Measurements from ENCODE around the gene LGALS16.
"Not testable (repeated sequence)": the region's sequence is repeated elsewhere in the genome, so short reads cannot be mapped to it uniquely, and the experiment has no call there.

Gene LGALS16

GRCh38 chr19:39660661-39661060 lies 4.9 kb downstream of the LGALS16 start:
- no peak overlapping the region for H3K9ac ChIP-seq (ENCODE audit: low read length)
- H3F3A ChIP-seq (ENCODE audit: insufficient read depth, low read length) = no peaks in the 10 kb centered on the region
- no peaks in the 10 kb centered on the region for H3K4me1 ChIP-seq (ENCODE audit: insufficient read depth, low read length, severe bottlenecking)
- TF ChIP-seq EZH2 (IDR thresholded peaks at IDR 0.05; ENCODE audit: borderline replicate concordance, low read length) (no peak), CTCF (IDR thresholded peaks at IDR 0.05; ENCODE audit: low read length) (no peak)
- no peaks in the 10 kb centered on the region for H3K36me3 ChIP-seq (ENCODE audit: insufficient read depth, low read length)
- H4K20me1 ChIP-seq (ENCODE audit: insufficient read depth, low read length) = no peaks in the 10 kb centered on the region
- no peak overlapping the region for H2AFZ ChIP-seq (ENCODE audit: low read length)
- H3K9me2 ChIP-seq (ENCODE audit: low read depth, low read length) = no peaks in the 10 kb centered on the region
- H3K9me3 ChIP-seq (ENCODE audit: low read length) = no peaks in the 10 kb centered on the region
- no peak overlapping the region for H3K4me2 ChIP-seq (ENCODE audit: low read length)
- H3K4me3 ChIP-seq (ENCODE audit: low read depth, low read length, poor library complexity, severe bottlenecking) = no peak overlapping the region
- H3K27ac ChIP-seq (ENCODE audit: low read depth, low read length, poor library complexity, severe bottlenecking) = no peak overlapping the region
- no peaks in the 10 kb centered on the region for H3K27me3 ChIP-seq (ENCODE audit: insufficient read depth, low read length)
- H3K79me2 ChIP-seq (ENCODE audit: insufficient read depth, low read length) = no peaks in the 10 kb centered on the region

- H3K4me3 ChIP-seq (ENCODE audit: low read depth, low read length, poor library complexity, severe bottlenecking) = no peak overlapping the region
- H3K9ac ChIP-seq (ENCODE audit: low read length) = no peak overlapping the region
- no peak overlapping the region for H2AFZ ChIP-seq (ENCODE audit: low read length)
- H3K9me3 ChIP-seq (ENCODE audit: low read length) = no peaks in the 10 kb centered on the region
- no peaks in the 10 kb centered on the region for H3K9me2 ChIP-seq (ENCODE audit: low read depth, low read length)
- H3K27me3 ChIP-seq (ENCODE audit: insufficient read depth, low read length) = no peaks in the 10 kb centered on the region
- H4K20me1 ChIP-seq (ENCODE audit: insufficient read depth, low read length) = no peaks in the 10 kb centered on the region
- H3K4me1 ChIP-seq (ENCODE audit: insufficient read depth, low read length, severe bottlenecking) = no peaks in the 10 kb centered on the region
- H3K79me2 ChIP-seq (ENCODE audit: insufficient read depth, low read length) = no peaks in the 10 kb centered on the region
- no peaks in the 10 kb centered on the region for H3F3A ChIP-seq (ENCODE audit: insufficient read depth, low read length)
- H3K4me2 ChIP-seq (ENCODE audit: low read length) = no peak overlapping the region
- no peaks in the 10 kb centered on the region for H3K36me3 ChIP-seq (ENCODE audit: insufficient read depth, low read length)
- TF ChIP-seq CTCF (IDR thresholded peaks at IDR 0.05; ENCODE audit: low read length) (no peak), EZH2 (IDR thresholded peaks at IDR 0.05; ENCODE audit: borderline replicate concordance, low read length) (no peak)
- no peak overlapping the region for H3K27ac ChIP-seq (ENCODE audit: low read depth, low read length, poor library complexity, severe bottlenecking)
Observed at GRCh38 chr19:39661565-39661964, 5.9 kb downstream of the LGALS16 start.

GRCh38 chr19:39669860-39670259 lies 14.1 kb downstream of the LGALS16 start:
- not testable (repeated sequence) for H3K9me2 ChIP-seq (ENCODE audit: low read depth, low read length); H3K79me2 ChIP-seq (ENCODE audit: insufficient read depth, low read length); H3K9me3 ChIP-seq (ENCODE audit: low read length); H3K4me1 ChIP-seq (ENCODE audit: insufficient read depth, low read length, severe bottlenecking); H3K4me3 ChIP-seq (ENCODE audit: low read depth, low read length, poor library complexity, severe bottlenecking); H3K4me2 ChIP-seq (ENCODE audit: low read length); H3K9ac ChIP-seq (ENCODE audit: low read length); H2AFZ ChIP-seq (ENCODE audit: low read length); H4K20me1 ChIP-seq (ENCODE audit: insufficient read depth, low read length); H3F3A ChIP-seq (ENCODE audit: insufficient read depth, low read length); H3K27ac ChIP-seq (ENCODE audit: low read depth, low read length, poor library complexity, severe bottlenecking); H3K36me3 ChIP-seq (ENCODE audit: insufficient read depth, low read length); H3K27me3 ChIP-seq (ENCODE audit: insufficient read depth, low read length)

- no peak for TF ChIP-seq CTCF (IDR thresholded peaks at IDR 0.05; ENCODE audit: low read length)
- TF ChIP-seq EZH2 (IDR thresholded peaks at IDR 0.05; ENCODE audit: borderline replicate concordance, low read length) = no peak
- Histone ChIP-seq H3K4me3 (ENCODE audit: low read depth, low read length, poor library complexity, severe bottlenecking) (no peak overlapping the region), H3K9me3 (ENCODE audit: low read length) (0 out of 2 replicates have a peak, but pooled peaks cover 4% of the 10 kb centered on the region), H3K9ac (ENCODE audit: low read length) (no peak overlapping the region), H3K4me1 (ENCODE audit: insufficient read depth, low read length, severe bottlenecking) (no peaks in the 10 kb centered on the region), H3K27ac (ENCODE audit: low read depth, low read length, poor library complexity, severe bottlenecking) (no peak overlapping the region), H3K27me3 (ENCODE audit: insufficient read depth, low read length) (0 out of 2 replicates have a peak, but pooled peaks cover 6% of the 10 kb centered on the region), H2AFZ (ENCODE audit: low read length) (no peak overlapping the region), H4K20me1 (ENCODE audit: insufficient read depth, low read length) (no peaks in the 10 kb centered on the region), H3K4me2 (ENCODE audit: low read length) (no peak overlapping the region), H3K79me2 (ENCODE audit: insufficient read depth, low read length) (no peaks in the 10 kb centered on the region), H3F3A (ENCODE audit: insufficient read depth, low read length) (no peaks in the 10 kb centered on the region), H3K9me2 (ENCODE audit: low read depth, low read length) (no peaks in the 10 kb centered on the region), H3K36me3 (ENCODE audit: insufficient read depth, low read length) (no peaks in the 10 kb centered on the region)
Observed at GRCh38 chr19:39670998-39671397, 15.3 kb downstream of the LGALS16 start.

Data from OCI-LY1 (cell line).